Heart left ventricle (tissue), 16 donors: ENCODE measurements around the gene CLDN24. TPM values are rescaled to one million over a fixed set of nuclear protein-coding genes. Genes with fewer than 3 reads are reported as not detected.
"Not testable (repeated sequence)": the region's sequence is repeated elsewhere in the genome, so short reads cannot be mapped to it uniquely, and the experiment has no call there.

Source experiments
- ATAC-seq, 4 donors: fragments of 200-7000 bp; cut with Tn5 transposase; one replicate each; pipeline ENCODE4 v1.9.1; 2020 to 2022; ENCODE audit warnings: moderate library complexity in 4 of 4, mild to moderate bottlenecking in 3 of 4, moderate number of reproducible peaks in 1 of 4
- DNase-seq, 5 donors: peaks; one replicate each; pipeline ENCODE4 v3.0.0-alpha.2; 2020
- H3K27ac ChIP-seq, 12 donors: fragments of 200-600 bp; sonication (generic) in 4 of 12; one replicate each; pipeline versions ENCODE4 v1.5.0 to v1.8.0; 2016 to 2022; ENCODE audit warnings: mild to moderate bottlenecking in 2 of 12
- H3K27me3 ChIP-seq, 9 donors: fragments of 200-600 bp; sonication (generic) in 2 of 9; one replicate each; pipeline versions ENCODE4 v1.5.1 to v1.8.0; 2016 to 2022; ENCODE audit warnings: mild to moderate bottlenecking in 3 of 9
- H3K36me3 ChIP-seq, 9 donors: fragments of 200-600 bp; sonication (generic) in 2 of 9; one replicate each; pipeline versions ENCODE4 v1.5.0 to v1.8.0; 2018 to 2022; ENCODE audit warnings: mild to moderate bottlenecking in 2 of 9
- H3K4me1 ChIP-seq, 12 donors: fragments of 200-600 bp; sonication (generic) in 4 of 12; one replicate each; pipeline versions ENCODE4 v1.5.0 to v1.8.0; 2016 to 2022; ENCODE audit warnings: mild to moderate bottlenecking in 3 of 12
- H3K4me3 ChIP-seq, 12 donors: fragments of 200-600 bp; sonication (generic) in 4 of 12; one replicate each; pipeline versions ENCODE4 v1.5.0 to v1.8.0; 2017 to 2022; ENCODE audit warnings: mild to moderate bottlenecking in 9 of 12, moderate library complexity in 4 of 12
- H3K9me3 ChIP-seq, 12 donors: fragments of 200-600 bp; sonication (generic) in 4 of 12; one replicate each; pipeline versions ENCODE4 v1.5.0 to v1.8.0; 2016 to 2022; ENCODE audit warnings: mild to moderate bottlenecking in 1 of 12
- POLR2A ChIP-seq, 2 donors: fragments of 450-650 bp; IDR thresholded peaks; one replicate each; pipeline ENCODE4 v1.6.1; 2017; ENCODE audit warnings: antibody characterized with exemption in 2 of 2, mild to moderate bottlenecking in 2 of 2, moderate library complexity in 2 of 2
- WGBS, 4 donors: extraction: QIAGEN DNeasy Blood & Tissue Kit in 2 of 4; methylation state at CpG; one replicate each; pipeline versions ENCODE4 v1.1.5 to v1.1.7; 2013 to 2018; 5-methylcytosine and 5-hydroxymethylcytosine counted together
- intact Hi-C, 10 donors: fragments of 100-400 bp; cut with DNase I; formaldehyde crosslinking; loops; one replicate each; pipeline versions ENCODE4 v1.11.1 to v1.14.2; 2022
- polyA plus RNA-seq, 2 donors: library from polyadenylated mRNA; stranded (reverse); fragments of 200-250 nt; gene quantifications; one replicate each; pipeline ENCODE4 v1.2.3, GENCODE V29; 2013
- total RNA-seq, 9 donors: library from RNA; depleted of rRNA in 2 of 9; stranded (reverse); fragments of >200 nt in 2 of 9; fragmentation: NEBNext Ultra II Directional in 3 of 9; extraction: Animal tissue kit (Norgen Biotek cat#: 25700) in 3 of 9; gene quantifications; one replicate each; pipeline versions ENCODE4 v1.1.0 to v1.2.4, GENCODE V29; 2016 to 2023
- TF ChIP-seq, protein P1 (sequence below), 12 donors: fragments of 200-600 bp; sonication (generic) in 4 of 12; IDR thresholded peaks; one replicate each; pipeline versions ENCODE4 v1.5.0 to v1.8.0; 2018 to 2022; ENCODE audit warnings: antibody characterized with exemption in 12 of 12, mild to moderate bottlenecking in 5 of 12
- donor health status: ischemic (EF 13 %, LVEDD 7.1; RV severe dilation, severe dysfunction).
- donor health status: healthy with polysubstance abuse.
- donor health status: DM: no; HTN: yes; CAD: no.
- donor health status: DM: no; HTN: no; CAD: no.
- donor health status: ischemic (EF 25% LVEDD 6.9; RV normal size, moderate dysfunction).
- donor health status: ischemic (EF 25% LVEDD 5.7; RV mildly dilated, moderate dysfunction).
- donor health status: healthy.
- donor health status: DM: yes; HTN: yes; CAD: no.
- donor health status: ischemic (EF 35%, LVEDD 5.7; RV mildly dilated, moderate dysfunction).
- donor health status: nonischemic (EF 11% LVEDD 7.7; RV severe dilation, severe dysfunction).
- donor health status: DM: yes; HTN: yes; CAD: no.
- donor health status: PGD.
- donor health status: ischemic (EF 29% LVEDD 5.4; RV normal size, mild dysfunction).
- donor health status: nonischemic (EF 23%, LVEDD 6.1; RV moderate dilation, normal function).

The CLDN24 gene
- total and polyA plus RNA-seq, 11 donors: not detected

- Histone ChIP-seq H3K27me3 (no peaks in the 10 kb centered on the region), H3K27ac (no peak overlapping the region), H3K9me3 (peaks cover 0 to 7% (median 0%) of the 10 kb centered on the region in 12 donors), H3K4me1 (no peaks in the 10 kb centered on the region), H3K36me3 (peaks cover 0 to 13% (median 0%) of the 10 kb centered on the region in 9 donors), H3K4me3 (no peak overlapping the region)
- no peak for TF ChIP-seq POLR2A (IDR thresholded peaks at IDR 0.05)
- TF ChIP-seq, protein P1, sequence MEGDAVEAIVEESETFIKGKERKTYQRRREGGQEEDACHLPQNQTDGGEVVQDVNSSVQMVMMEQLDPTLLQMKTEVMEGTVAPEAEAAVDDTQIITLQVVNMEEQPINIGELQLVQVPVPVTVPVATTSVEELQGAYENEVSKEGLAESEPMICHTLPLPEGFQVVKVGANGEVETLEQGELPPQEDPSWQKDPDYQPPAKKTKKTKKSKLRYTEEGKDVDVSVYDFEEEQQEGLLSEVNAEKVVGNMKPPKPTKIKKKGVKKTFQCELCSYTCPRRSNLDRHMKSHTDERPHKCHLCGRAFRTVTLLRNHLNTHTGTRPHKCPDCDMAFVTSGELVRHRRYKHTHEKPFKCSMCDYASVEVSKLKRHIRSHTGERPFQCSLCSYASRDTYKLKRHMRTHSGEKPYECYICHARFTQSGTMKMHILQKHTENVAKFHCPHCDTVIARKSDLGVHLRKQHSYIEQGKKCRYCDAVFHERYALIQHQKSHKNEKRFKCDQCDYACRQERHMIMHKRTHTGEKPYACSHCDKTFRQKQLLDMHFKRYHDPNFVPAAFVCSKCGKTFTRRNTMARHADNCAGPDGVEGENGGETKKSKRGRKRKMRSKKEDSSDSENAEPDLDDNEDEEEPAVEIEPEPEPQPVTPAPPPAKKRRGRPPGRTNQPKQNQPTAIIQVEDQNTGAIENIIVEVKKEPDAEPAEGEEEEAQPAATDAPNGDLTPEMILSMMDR (IDR thresholded peaks at IDR 0.05): no peak
- ATAC-seq (no peak), DNase-seq (no peak)
- 88 to 96% (median 94%) methylated on average over 7 of the region's 7 CpGs for WGBS, 4 donors
- intact Hi-C loops: no loop called here
Observed at GRCh38 chr4:183324619-183325018, 2.4 kb upstream of the CLDN24 start.

GRCh38 chr4:183324056-183324455 is 1.8 kb upstream of the CLDN24 start:
- ATAC-seq, H3K27me3 ChIP-seq, H3K4me3 ChIP-seq, DNase-seq, H3K27ac ChIP-seq, H3K9me3 ChIP-seq, intact Hi-C loops, H3K4me1 ChIP-seq: not testable (repeated sequence)
- H3K36me3 ChIP-seq: peaks cover 0 to 14% (median 4%) of the 10 kb centered on the region in 9 donors
- 91 to 95% (median 92%) methylated on average over 11 of the region's 11 CpGs for WGBS, 4 donors

- Histone ChIP-seq H3K36me3 (peaks cover 0 to 22% (median 7%) of the 10 kb centered on the region in 9 donors), H3K4me1 (no peaks in the 10 kb centered on the region), H3K9me3 (no peaks in the 10 kb centered on the region), H3K4me3 (no peak overlapping the region), H3K27ac (no peak overlapping the region), H3K27me3 (no peaks in the 10 kb centered on the region)
- TF ChIP-seq, protein P1 (IDR thresholded peaks at IDR 0.05): no peak
- DNase-seq (no peak), ATAC-seq (no peak)
- 87 to 97% (median 91%) methylated on average over 6 of the region's 6 CpGs for WGBS, 4 donors
- intact Hi-C loops: no loop called here
Observed at GRCh38 chr4:183323295-183323694, 1.1 kb upstream of the CLDN24 start.

GRCh38 chr4:183321516-183321915 is 710 bp downstream of the CLDN24 start:
- ATAC-seq: no peak
- intact Hi-C loops: no loop called here
- WGBS, 4 donors: 96 to 99% (median 96%) methylated on average over 5 of the region's 5 CpGs

More at GRCh38 chr4:183321516-183321915, 710 bp downstream of the CLDN24 start:
- Histone ChIP-seq H3K27ac (no peak overlapping the region), H3K27me3 (no peaks in the 10 kb centered on the region), H3K36me3 (peaks cover 0 to 28% (median 4%) of the 10 kb centered on the region in 9 donors), H3K4me3 (no peak overlapping the region), H3K9me3 (no peaks in the 10 kb centered on the region), H3K4me1 (no peaks in the 10 kb centered on the region)
- DNase-seq: no peak
- TF ChIP-seq, protein P1 (IDR thresholded peaks at IDR 0.05): no peak
- TF ChIP-seq POLR2A (IDR thresholded peaks at IDR 0.05): no peak
